Tibial nerve (tissue), 3 donors: ENCODE measurements around the gene ARCN1.

ENCODE experiments used
- POLR2A ChIP-seq, 2 donors: fragments of 450-650 bp; IDR thresholded peaks; one replicate each; pipeline ENCODE4 v1.6.1; 2017; ENCODE audit warnings: antibody characterized with exemption in 2 of 2, mild to moderate bottlenecking in 2 of 2, moderate library complexity in 2 of 2
- TF ChIP-seq, protein P1 (sequence below), 5 experiments: fragments of 200-600 bp in 3 of 5; fragments of 450-650 bp in 2 of 5; sonication (generic) in 3 of 5; IDR thresholded peaks; one replicate each; pipeline ENCODE4 v1.5.1; 2016 to 2019; ENCODE audit warnings: antibody characterized with exemption in 5 of 5, mild to moderate bottlenecking in 3 of 5, moderate library complexity in 2 of 5

DNA sequence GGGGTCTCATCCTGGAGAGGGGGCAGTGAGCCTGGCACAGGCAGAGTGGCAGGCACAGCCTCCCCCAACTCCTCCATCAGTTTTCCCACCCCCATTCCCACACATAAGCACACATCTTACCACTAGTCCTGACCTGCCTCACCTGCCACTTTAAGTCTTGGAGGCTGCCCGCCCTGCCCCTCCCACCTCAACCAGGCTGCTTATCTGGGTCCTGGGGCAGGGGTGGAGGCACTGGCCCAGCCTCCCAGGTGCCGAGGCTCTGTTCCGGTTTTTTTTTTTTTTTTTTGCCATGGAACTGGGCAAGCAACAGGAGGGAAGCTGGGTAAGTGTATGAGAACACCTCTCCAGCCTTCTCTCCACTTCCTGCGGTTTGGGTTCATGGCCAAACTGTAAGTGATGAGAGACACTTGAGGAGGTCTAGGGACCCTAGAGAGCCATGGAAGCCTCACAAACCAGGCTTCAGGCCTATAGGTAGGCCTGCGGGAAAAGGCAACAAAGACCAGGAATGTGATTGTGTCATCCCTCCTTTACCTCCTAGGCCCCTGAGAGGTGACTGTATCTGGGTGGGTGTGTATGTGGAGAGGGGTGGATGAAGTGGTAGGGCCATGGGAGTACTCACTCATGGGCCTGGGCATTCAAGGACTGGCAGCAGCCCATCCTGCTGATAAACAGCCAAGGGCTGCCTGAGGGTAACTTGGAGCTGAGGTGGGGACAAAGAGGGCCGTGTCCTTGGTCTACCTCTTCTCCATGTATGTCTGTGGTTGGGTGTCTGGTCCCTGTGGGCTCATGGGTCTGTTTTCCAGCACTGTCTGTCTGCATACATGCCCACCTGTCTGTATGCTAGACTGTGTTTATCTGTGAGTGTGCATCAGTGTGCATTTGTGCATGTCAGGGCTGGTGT is 57.8 kb downstream of the ARCN1 start:
- TF ChIP-seq, protein P1, sequence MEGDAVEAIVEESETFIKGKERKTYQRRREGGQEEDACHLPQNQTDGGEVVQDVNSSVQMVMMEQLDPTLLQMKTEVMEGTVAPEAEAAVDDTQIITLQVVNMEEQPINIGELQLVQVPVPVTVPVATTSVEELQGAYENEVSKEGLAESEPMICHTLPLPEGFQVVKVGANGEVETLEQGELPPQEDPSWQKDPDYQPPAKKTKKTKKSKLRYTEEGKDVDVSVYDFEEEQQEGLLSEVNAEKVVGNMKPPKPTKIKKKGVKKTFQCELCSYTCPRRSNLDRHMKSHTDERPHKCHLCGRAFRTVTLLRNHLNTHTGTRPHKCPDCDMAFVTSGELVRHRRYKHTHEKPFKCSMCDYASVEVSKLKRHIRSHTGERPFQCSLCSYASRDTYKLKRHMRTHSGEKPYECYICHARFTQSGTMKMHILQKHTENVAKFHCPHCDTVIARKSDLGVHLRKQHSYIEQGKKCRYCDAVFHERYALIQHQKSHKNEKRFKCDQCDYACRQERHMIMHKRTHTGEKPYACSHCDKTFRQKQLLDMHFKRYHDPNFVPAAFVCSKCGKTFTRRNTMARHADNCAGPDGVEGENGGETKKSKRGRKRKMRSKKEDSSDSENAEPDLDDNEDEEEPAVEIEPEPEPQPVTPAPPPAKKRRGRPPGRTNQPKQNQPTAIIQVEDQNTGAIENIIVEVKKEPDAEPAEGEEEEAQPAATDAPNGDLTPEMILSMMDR (IDR thresholded peaks at IDR 0.05): no peak
- no peak for TF ChIP-seq POLR2A (IDR thresholded peaks at IDR 0.05)
